IgD-negative memory B cell (primary cell): ENCODE data around the gene DCTN3. TPM values are rescaled to one million over a fixed set of nuclear protein-coding genes. Genes with fewer than 3 reads are reported as not detected.
"Not testable (repeated sequence)": the region's sequence is repeated elsewhere in the genome, so short reads cannot be mapped to it uniquely, and the experiment has no call there.

Experiments
- H3K27ac Mint-ChIP-seq, 3 donors: one replicate each; pipeline ENCODE4 v1.8.0; 2020 to 2022; ENCODE audit warnings: mild to moderate bottlenecking in 3 of 3, mixed read lengths in 3 of 3, moderate library complexity in 1 of 3
- H3K27me3 Mint-ChIP-seq: one replicate; pipeline ENCODE4 v1.8.0; 2021; ENCODE audit warnings: mixed read lengths
- H3K36me3 Mint-ChIP-seq: one replicate; pipeline ENCODE4 v1.8.0; 2020; ENCODE audit warnings: mild to moderate bottlenecking, mixed read lengths
- H3K4me1 Mint-ChIP-seq, 3 donors: one replicate each; pipeline ENCODE4 v1.8.0; 2020 to 2022; ENCODE audit warnings: mixed read lengths in 3 of 3, mild to moderate bottlenecking in 1 of 3
- H3K4me3 Mint-ChIP-seq, 4 donors: one replicate each; pipeline ENCODE4 v1.8.0; 2020 to 2022; ENCODE audit warnings: mild to moderate bottlenecking in 4 of 4, mixed read lengths in 4 of 4, moderate library complexity in 3 of 4
- H3K9me3 Mint-ChIP-seq, 3 donors: one replicate each; pipeline ENCODE4 v1.8.0; 2020 to 2021; ENCODE audit warnings: mixed read lengths in 3 of 3, mild to moderate bottlenecking in 1 of 3
- polyA plus RNA-seq: library from polyadenylated mRNA; unstranded; fragments of 300-500 nt; fragmentation: Illumina TruSeq; gene quantifications from one replicate; pipeline ENCODE4 v1.2.3, GENCODE V29; 2021

Gene DCTN3
- polyA plus RNA-seq, 1 donor from 2014 or later = 113 TPM

GRCh38 chr9:34652602-34653000 is 32.3 kb upstream of the DCTN3 start:
- Mint-ChIP-seq H3K27ac (no peak overlapping the region), H3K4me3 (no peak overlapping the region)

GRCh38 chr9:34651876-34652601 is 31.7 kb upstream of the DCTN3 start, which contains the start of gene IL11RA:
Gene IL11RA, plus strand, starts transcription at chr9:34652185. Its CDS starts 3,033 bp downstream, at chr9:34655218.
- Mint-ChIP-seq H3K36me3 (peaks cover 2% of the 10 kb centered on the region), H3K27ac (peak within 1 kb of the TSS in 1 of 3 donors; percentile 79), H3K27me3 (no peaks in the 10 kb centered on the region), H3K9me3 (no peaks in the 10 kb centered on the region), H3K4me1 (peaks cover 5 to 17% (median 12%) of the 10 kb centered on the region in 3 donors), H3K4me3 (peak within 1 kb of the TSS in 1 of 4 donors; percentile 50)

More at GRCh38 chr9:34652602-34653000, 32.3 kb upstream of the DCTN3 start:
- Mint-ChIP-seq H3K27me3 (no peaks in the 10 kb centered on the region), H3K36me3 (peaks cover 2% of the 10 kb centered on the region), H3K4me1 (peaks cover 0 to 11% (median 6%) of the 10 kb centered on the region in 3 donors), H3K9me3 (no peaks in the 10 kb centered on the region)

- Mint-ChIP-seq H3K4me1 (peaks cover 11 to 19% (median 18%) of the 10 kb centered on the region in 3 donors), H3K4me3 (peak overlapping the region in 1 of 4 donors; percentile 50), H3K36me3 (peaks cover 2% of the 10 kb centered on the region), H3K9me3 (no peaks in the 10 kb centered on the region), H3K27me3 (no peaks in the 10 kb centered on the region), H3K27ac (peak overlapping the region in 1 of 3 donors; percentile 23)
Measured at GRCh38 chr9:34651321-34651720, 31.0 kb upstream of the DCTN3 start.

GRCh38 chr9:34650816-34651215 is 30.5 kb upstream of the DCTN3 start:
- H3K36me3 Mint-ChIP-seq = peaks cover 2% of the 10 kb centered on the region
- peak overlapping the region in 2 of 4 donors; percentile 7 to 50 for H3K4me3 Mint-ChIP-seq
- H3K9me3 Mint-ChIP-seq = no peaks in the 10 kb centered on the region
- peaks cover 16 to 22% (median 21%) of the 10 kb centered on the region in 3 donors for H3K4me1 Mint-ChIP-seq
- H3K27ac Mint-ChIP-seq = no peak overlapping the region
- H3K27me3 Mint-ChIP-seq = no peaks in the 10 kb centered on the region

GRCh38 chr9:34648673-34649072 is 28.4 kb upstream of the DCTN3 start:
- Mint-ChIP-seq H3K27ac (peak overlapping the region in 2 of 3 donors; percentile 23 to 64), H3K27me3 (no peaks in the 10 kb centered on the region), H3K4me1 (peaks cover 17 to 22% (median 21%) of the 10 kb centered on the region in 3 donors)

GRCh38 chr9:34647651-34648050 is 27.4 kb upstream of the DCTN3 start:
- H3K27ac Mint-ChIP-seq = peak overlapping the region in 1 of 3 donors; percentile 71
- H3K4me3 Mint-ChIP-seq = peak overlapping the region; percentile 90 to 96 (median 94)
- H3K36me3 Mint-ChIP-seq = peaks cover 2% of the 10 kb centered on the region
- peaks cover 17 to 22% (median 19%) of the 10 kb centered on the region in 3 donors for H3K4me1 Mint-ChIP-seq
- no peaks in the 10 kb centered on the region for H3K9me3 Mint-ChIP-seq
- H3K27me3 Mint-ChIP-seq = no peaks in the 10 kb centered on the region

More at GRCh38 chr9:34648673-34649072, 28.4 kb upstream of the DCTN3 start:
- Mint-ChIP-seq H3K4me3 (peak overlapping the region; percentile 30 to 90 (median 56)), H3K36me3 (peaks cover 2% of the 10 kb centered on the region), H3K9me3 (no peaks in the 10 kb centered on the region)

GRCh38 chr9:34647084-34647403 is 26.7 kb upstream of the DCTN3 start:
- Mint-ChIP-seq H3K27ac (peak overlapping the region in 2 of 3 donors; percentile 71 to 92), H3K27me3 (no peaks in the 10 kb centered on the region), H3K36me3 (peaks cover 2% of the 10 kb centered on the region), H3K9me3 (no peaks in the 10 kb centered on the region), H3K4me3 (peak overlapping the region; percentile 90 to 96 (median 94)), H3K4me1 (peaks cover 17 to 18% (median 18%) of the 10 kb centered on the region in 3 donors)

GRCh38 chr9:34646211-34647083 is 26.2 kb upstream of the DCTN3 start, which contains the start of gene GALT:
Gene GALT, plus strand, starts transcription at chr9:34646675. Its CDS starts 30 bp downstream, at chr9:34646705.
- H3K27me3 Mint-ChIP-seq = no peaks in the 10 kb centered on the region
- peaks cover 17 to 18% (median 18%) of the 10 kb centered on the region in 3 donors for H3K4me1 Mint-ChIP-seq
- peak within 1 kb of the TSS; percentile 68 to 92 (median 71) for H3K27ac Mint-ChIP-seq
- peak within 1 kb of the TSS; percentile 90 to 96 (median 94) for H3K4me3 Mint-ChIP-seq
- H3K36me3 Mint-ChIP-seq = peaks cover 2% of the 10 kb centered on the region
- no peaks in the 10 kb centered on the region for H3K9me3 Mint-ChIP-seq

- Mint-ChIP-seq H3K27ac (no peak overlapping the region), H3K36me3 (peaks cover 3% of the 10 kb centered on the region), H3K4me1 (peaks cover 17 to 18% (median 18%) of the 10 kb centered on the region in 3 donors), H3K27me3 (no peaks in the 10 kb centered on the region), H3K9me3 (no peaks in the 10 kb centered on the region), H3K4me3 (peak overlapping the region in 1 of 4 donors; percentile 90)
Measured at GRCh38 chr9:34644766-34645314, 24.5 kb upstream of the DCTN3 start.

GRCh38 chr9:34642679-34643078 is 22.4 kb upstream of the DCTN3 start:
- Mint-ChIP-seq H3K4me1 (peaks cover 21 to 31% (median 22%) of the 10 kb centered on the region in 3 donors), H3K9me3 (no peaks in the 10 kb centered on the region), H3K27ac (no peak overlapping the region), H3K4me3 (peak overlapping the region in 1 of 4 donors; percentile 19), H3K27me3 (no peaks in the 10 kb centered on the region), H3K36me3 (peaks cover 3% of the 10 kb centered on the region)

- not testable (repeated sequence) for H3K36me3 Mint-ChIP-seq, H3K9me3 Mint-ChIP-seq, H3K27me3 Mint-ChIP-seq
- Mint-ChIP-seq H3K4me1 (peaks cover 15 to 22% (median 20%) of the 10 kb centered on the region in 3 donors), H3K4me3 (peak overlapping the region in 1 of 4 donors; percentile 89), H3K27ac (peak overlapping the region in 2 of 3 donors; percentile 49 to 97)
Measured at GRCh38 chr9:34639322-34639721, 19.0 kb upstream of the DCTN3 start.

- Mint-ChIP-seq H3K4me3 (peak overlapping the region; percentile 87 to 95 (median 90)), H3K27me3 (no peaks in the 10 kb centered on the region), H3K4me1 (peaks cover 19 to 26% (median 25%) of the 10 kb centered on the region in 3 donors), H3K9me3 (no peaks in the 10 kb centered on the region), H3K36me3 (peaks cover 1% of the 10 kb centered on the region), H3K27ac (peak overlapping the region; percentile 49 to 97 (median 91))
Measured at GRCh38 chr9:34638138-34638445, 17.8 kb upstream of the DCTN3 start.

GRCh38 chr9:34637356-34638137 is 17.3 kb upstream of the DCTN3 start, which contains the start of gene SIGMAR1:
Gene SIGMAR1, minus strand, starts transcription at chr9:34637787. Its CDS starts 90 bp downstream, at chr9:34637697.
- Mint-ChIP-seq H3K4me3 (peak within 1 kb of the TSS; percentile 87 to 95 (median 90)), H3K4me1 (peaks cover 19 to 26% (median 25%) of the 10 kb centered on the region in 3 donors), H3K27ac (peak within 1 kb of the TSS; percentile 66 to 97 (median 91)), H3K9me3 (no peaks in the 10 kb centered on the region), H3K36me3 (peaks cover 1% of the 10 kb centered on the region), H3K27me3 (no peaks in the 10 kb centered on the region)
